ENCODE results near the gene CCDC169.
A peak's percentile ranks its signal among the peaks of the same experiment; 100 is the strongest.

Gene CCDC169

DNA sequence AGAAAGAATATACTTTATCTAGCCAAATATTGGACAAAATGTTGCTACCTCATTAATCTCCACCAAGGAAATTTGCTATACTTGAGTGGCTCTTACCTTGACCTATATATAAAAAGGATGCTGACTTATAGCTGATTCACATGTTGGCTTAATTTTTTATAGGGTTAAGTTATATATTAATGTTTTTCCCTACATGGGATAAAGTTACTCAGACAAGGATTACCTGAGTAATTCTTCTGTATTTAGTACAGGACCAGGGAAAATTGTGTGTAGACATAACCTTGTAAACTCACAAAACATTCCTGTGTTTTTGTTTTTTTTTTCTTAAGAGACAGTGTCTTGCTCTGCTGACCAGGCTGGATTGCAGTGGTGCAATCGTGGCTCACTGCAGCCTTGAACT, 52.6 kb downstream of the CCDC169 start:
- no CpG with 5 or more reads among the region's 1 CpG for WGBS, 2 donors (ENCODE audit: extremely low coverage in 2 of 2, insufficient read length in 2 of 2, insufficient replicate concordance in 1 of 2)
- no peak overlapping the region for H2BK5ac ChIP-seq (ENCODE audit: low read length)
- no peak overlapping the region for H2BK120ac ChIP-seq (ENCODE audit: low read depth, low read length)
- H3K27me3 ChIP-seq (ENCODE audit: control insufficient read depth in 3 of 3, insufficient read depth in 3 of 3, low read depth in 1 of 3, low read length in 3 of 3) = no peaks in the 10 kb centered on the region
- peaks cover 0 to 8% of the 10 kb centered on the region in 2 donors for H3K9me3 ChIP-seq (replicated peaks in 1 of 2; ENCODE audit: control insufficient read depth in 2 of 2, insufficient read depth in 1 of 2, low read depth in 1 of 2, low read length in 2 of 2)
- DNase-seq (ENCODE audit: low spot score) = no peak
- no peak overlapping the region for H3K4me2 ChIP-seq (ENCODE audit: insufficient read depth, low read length, poor library complexity, severe bottlenecking)
- H4K8ac ChIP-seq (ENCODE audit: low read depth, low read length) = no peak overlapping the region
- no peak overlapping the region for H2BK12ac ChIP-seq (ENCODE audit: low read length)
- H3K9ac ChIP-seq (ENCODE audit: low read depth, low read length, poor library complexity) = no peak overlapping the region
- H3K36me3 ChIP-seq (replicated peaks in 1 of 2; ENCODE audit: control insufficient read depth in 2 of 2, insufficient read depth in 2 of 2, low read length in 2 of 2) = peaks cover 0 to 2% of the 10 kb centered on the region in 2 donors
- H2BK15ac ChIP-seq (ENCODE audit: low read length) = no peak overlapping the region
- no peak overlapping the region for H4K91ac ChIP-seq (ENCODE audit: low read depth, low read length, poor library complexity)
- no peak overlapping the region for H3K27ac ChIP-seq (replicated peaks; ENCODE audit: low read length)
- H3K79me1 ChIP-seq (ENCODE audit: low read depth, low read length) = no peaks in the 10 kb centered on the region
- H2AFZ ChIP-seq (ENCODE audit: low read length) = no peak overlapping the region
- no peak overlapping the region for H3K23ac ChIP-seq (ENCODE audit: low read depth, low read length, poor library complexity)
- H2AK5ac ChIP-seq (ENCODE audit: low read depth, low read length) = no peak overlapping the region
- H3K14ac ChIP-seq (ENCODE audit: low read length) = no peak overlapping the region
- no peak overlapping the region for H3K4ac ChIP-seq (ENCODE audit: low read length)
- H3K4me1 ChIP-seq (ENCODE audit: control insufficient read depth in 2 of 2, insufficient read depth in 1 of 2, low read depth in 1 of 2, low read length in 2 of 2) = no peaks in the 10 kb centered on the region
- no peak overlapping the region for H3K4me3 ChIP-seq (ENCODE audit: low read length in 2 of 2)
- H3K18ac ChIP-seq (ENCODE audit: low read length) = no peak overlapping the region

DNA sequence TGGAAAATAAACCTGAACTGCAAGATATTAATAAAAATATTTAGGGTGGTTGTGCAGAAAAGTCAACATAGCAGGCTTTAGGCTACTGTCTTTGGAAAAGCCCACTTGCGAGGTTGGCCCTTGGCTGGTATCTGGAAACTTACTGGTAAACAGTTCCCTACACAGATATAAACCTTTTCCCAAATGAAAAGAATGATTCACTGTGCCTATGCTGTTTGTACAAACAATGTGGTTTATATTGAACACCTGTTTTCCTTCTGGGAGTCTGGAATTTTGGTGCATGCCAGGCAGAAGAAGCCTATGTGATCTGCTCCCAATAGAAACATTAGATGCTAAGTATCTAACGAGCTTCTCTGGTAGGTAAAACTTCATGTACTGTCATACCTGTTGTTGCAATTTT, 53.5 kb downstream of the CCDC169 start:
- H2BK15ac ChIP-seq (ENCODE audit: low read length) = no peak overlapping the region
- H3K23ac ChIP-seq (ENCODE audit: low read depth, low read length, poor library complexity) = no peak overlapping the region
- H2AK5ac ChIP-seq (ENCODE audit: low read depth, low read length) = no peak overlapping the region
- no peak overlapping the region for H3K4me3 ChIP-seq (ENCODE audit: low read length in 2 of 2)
- H2BK5ac ChIP-seq (ENCODE audit: low read length) = no peak overlapping the region
- no peak overlapping the region for H3K9ac ChIP-seq (ENCODE audit: low read depth, low read length, poor library complexity)
- H3K79me1 ChIP-seq (ENCODE audit: low read depth, low read length) = no peaks in the 10 kb centered on the region
- no peak overlapping the region for H3K14ac ChIP-seq (ENCODE audit: low read length)
- no peak overlapping the region for H3K4ac ChIP-seq (ENCODE audit: low read length)
- no peak overlapping the region for H3K27ac ChIP-seq (replicated peaks; ENCODE audit: low read length)
- WGBS, 2 donors (ENCODE audit: extremely low coverage in 2 of 2, insufficient read length in 2 of 2, insufficient replicate concordance in 1 of 2) = no CpG with 5 or more reads among the region's 2 CpGs
- no peak overlapping the region for H3K4me2 ChIP-seq (ENCODE audit: insufficient read depth, low read length, poor library complexity, severe bottlenecking)
- no peak overlapping the region for H4K8ac ChIP-seq (ENCODE audit: low read depth, low read length)
- DNase-seq (ENCODE audit: low spot score) = no peak
- H3K36me3 ChIP-seq (replicated peaks in 1 of 2; ENCODE audit: control insufficient read depth in 2 of 2, insufficient read depth in 2 of 2, low read length in 2 of 2) = peaks cover 0 to 2% of the 10 kb centered on the region in 2 donors
- no peak overlapping the region for H2BK120ac ChIP-seq (ENCODE audit: low read depth, low read length)
- H4K91ac ChIP-seq (ENCODE audit: low read depth, low read length, poor library complexity) = no peak overlapping the region
- H3K27me3 ChIP-seq (ENCODE audit: control insufficient read depth in 3 of 3, insufficient read depth in 3 of 3, low read depth in 1 of 3, low read length in 3 of 3) = no peaks in the 10 kb centered on the region
- peaks cover 0 to 8% of the 10 kb centered on the region in 2 donors for H3K9me3 ChIP-seq (replicated peaks in 1 of 2; ENCODE audit: control insufficient read depth in 2 of 2, insufficient read depth in 1 of 2, low read depth in 1 of 2, low read length in 2 of 2)
- H3K4me1 ChIP-seq (ENCODE audit: control insufficient read depth in 2 of 2, insufficient read depth in 1 of 2, low read depth in 1 of 2, low read length in 2 of 2) = no peaks in the 10 kb centered on the region
- no peak overlapping the region for H2AFZ ChIP-seq (ENCODE audit: low read length)
- no peak overlapping the region for H3K18ac ChIP-seq (ENCODE audit: low read length)
- no peak overlapping the region for H2BK12ac ChIP-seq (ENCODE audit: low read length)

DNA sequence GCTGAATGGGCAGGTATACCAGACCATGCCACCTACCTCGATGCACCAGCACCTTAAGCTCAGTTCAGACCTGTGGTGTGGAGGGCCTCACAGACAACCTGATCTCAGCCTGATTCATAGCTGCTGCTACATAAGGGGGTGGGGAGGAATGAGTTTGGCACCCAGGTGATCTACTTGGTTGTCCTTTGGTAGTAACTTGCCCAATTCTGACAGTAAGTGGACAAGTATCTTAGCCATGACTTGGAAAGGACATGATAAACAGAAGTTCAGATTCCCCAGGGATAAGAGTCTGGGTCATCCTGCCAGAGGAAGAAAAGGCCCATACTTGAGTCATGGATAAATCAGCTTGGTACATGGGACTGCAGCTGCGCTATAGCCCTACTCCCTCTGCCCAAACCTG, 54.9 kb downstream of the CCDC169 start:
- no peak overlapping the region for H2BK12ac ChIP-seq (ENCODE audit: low read length)
- H3K4me2 ChIP-seq (ENCODE audit: insufficient read depth, low read length, poor library complexity, severe bottlenecking) = no peak overlapping the region
- H2BK5ac ChIP-seq (ENCODE audit: low read length) = no peak overlapping the region
- H3K36me3 ChIP-seq (replicated peaks in 1 of 2; ENCODE audit: control insufficient read depth in 2 of 2, insufficient read depth in 2 of 2, low read length in 2 of 2) = peaks cover 0 to 2% of the 10 kb centered on the region in 2 donors
- no peak overlapping the region for H2BK15ac ChIP-seq (ENCODE audit: low read length)
- no peak for DNase-seq (ENCODE audit: low spot score)
- no peak overlapping the region for H3K18ac ChIP-seq (ENCODE audit: low read length)
- H3K4ac ChIP-seq (ENCODE audit: low read length) = no peak overlapping the region
- H4K91ac ChIP-seq (ENCODE audit: low read depth, low read length, poor library complexity) = no peak overlapping the region
- H3K4me3 ChIP-seq (ENCODE audit: low read length in 2 of 2) = no peak overlapping the region
- H3K27ac ChIP-seq (replicated peaks; ENCODE audit: low read length) = no peak overlapping the region
- H3K4me1 ChIP-seq (ENCODE audit: control insufficient read depth in 2 of 2, insufficient read depth in 1 of 2, low read depth in 1 of 2, low read length in 2 of 2) = no peaks in the 10 kb centered on the region
- WGBS, 2 donors (ENCODE audit: extremely low coverage in 2 of 2, insufficient read length in 2 of 2, insufficient replicate concordance in 1 of 2) = no CpG with 5 or more reads among the region's 2 CpGs
- peaks cover 0 to 8% of the 10 kb centered on the region in 2 donors for H3K9me3 ChIP-seq (replicated peaks in 1 of 2; ENCODE audit: control insufficient read depth in 2 of 2, insufficient read depth in 1 of 2, low read depth in 1 of 2, low read length in 2 of 2)
- H2BK120ac ChIP-seq (ENCODE audit: low read depth, low read length) = no peak overlapping the region
- H3K9ac ChIP-seq (ENCODE audit: low read depth, low read length, poor library complexity) = no peak overlapping the region
- no peak overlapping the region for H4K8ac ChIP-seq (ENCODE audit: low read depth, low read length)
- no peaks in the 10 kb centered on the region for H3K27me3 ChIP-seq (ENCODE audit: control insufficient read depth in 3 of 3, insufficient read depth in 3 of 3, low read depth in 1 of 3, low read length in 3 of 3)
- H2AK5ac ChIP-seq (ENCODE audit: low read depth, low read length) = no peak overlapping the region
- H3K14ac ChIP-seq (ENCODE audit: low read length) = peak overlapping the region; percentile 75
- no peaks in the 10 kb centered on the region for H3K79me1 ChIP-seq (ENCODE audit: low read depth, low read length)
- H3K23ac ChIP-seq (ENCODE audit: low read depth, low read length, poor library complexity) = no peak overlapping the region
- H2AFZ ChIP-seq (ENCODE audit: low read length) = no peak overlapping the region

DNA sequence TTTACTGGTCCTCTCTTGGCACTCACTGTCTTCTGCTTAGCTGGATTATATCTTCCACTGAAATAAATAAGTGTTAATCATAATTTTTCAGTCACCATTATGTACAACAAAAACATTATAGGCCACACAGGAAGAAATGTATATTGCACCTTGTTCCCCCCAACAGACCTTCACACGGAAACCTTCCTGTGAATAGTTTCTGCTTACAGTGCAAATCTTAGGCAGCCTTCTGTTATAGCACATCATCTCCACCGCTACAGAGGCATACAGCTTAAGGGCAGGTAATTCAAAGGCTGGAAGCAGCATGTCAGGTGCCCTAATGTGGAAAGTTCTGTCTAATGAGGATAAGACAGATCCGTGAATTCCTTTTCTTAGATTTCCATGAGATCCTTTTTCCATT, 66.4 kb downstream of the CCDC169 start:
- H2AFZ ChIP-seq (ENCODE audit: low read length) = no peak overlapping the region
- no peak overlapping the region for H3K27ac ChIP-seq (replicated peaks; ENCODE audit: low read length)
- peaks cover 0 to 1% of the 10 kb centered on the region in 2 donors for H3K36me3 ChIP-seq (replicated peaks in 1 of 2; ENCODE audit: control insufficient read depth in 2 of 2, insufficient read depth in 2 of 2, low read length in 2 of 2)
- no peak overlapping the region for H2BK5ac ChIP-seq (ENCODE audit: low read length)
- no peak overlapping the region for H3K23ac ChIP-seq (ENCODE audit: low read depth, low read length, poor library complexity)
- no peak overlapping the region for H2AK5ac ChIP-seq (ENCODE audit: low read depth, low read length)
- H3K18ac ChIP-seq (ENCODE audit: low read length) = no peak overlapping the region
- H3K4me3 ChIP-seq (ENCODE audit: low read length in 2 of 2) = no peak overlapping the region
- H3K9ac ChIP-seq (ENCODE audit: low read depth, low read length, poor library complexity) = no peak overlapping the region
- H3K79me1 ChIP-seq (ENCODE audit: low read depth, low read length) = no peaks in the 10 kb centered on the region
- no peaks in the 10 kb centered on the region for H3K27me3 ChIP-seq (ENCODE audit: control insufficient read depth in 3 of 3, insufficient read depth in 3 of 3, low read depth in 1 of 3, low read length in 3 of 3)
- H2BK12ac ChIP-seq (ENCODE audit: low read length) = no peak overlapping the region
- no peak overlapping the region for H3K14ac ChIP-seq (ENCODE audit: low read length)
- H4K8ac ChIP-seq (ENCODE audit: low read depth, low read length) = no peak overlapping the region
- no peaks in the 10 kb centered on the region for H3K4me1 ChIP-seq (ENCODE audit: control insufficient read depth in 2 of 2, insufficient read depth in 1 of 2, low read depth in 1 of 2, low read length in 2 of 2)
- H4K91ac ChIP-seq (ENCODE audit: low read depth, low read length, poor library complexity) = no peak overlapping the region
- H2BK120ac ChIP-seq (ENCODE audit: low read depth, low read length) = no peak overlapping the region
- H2BK15ac ChIP-seq (ENCODE audit: low read length) = no peak overlapping the region
- peaks cover 0 to 5% of the 10 kb centered on the region in 2 donors for H3K9me3 ChIP-seq (replicated peaks in 1 of 2; ENCODE audit: control insufficient read depth in 2 of 2, insufficient read depth in 1 of 2, low read depth in 1 of 2, low read length in 2 of 2)
- DNase-seq (ENCODE audit: low spot score) = no peak
- H3K4ac ChIP-seq (ENCODE audit: low read length) = no peak overlapping the region
- WGBS, 2 donors (ENCODE audit: extremely low coverage in 2 of 2, insufficient read length in 2 of 2, insufficient replicate concordance in 1 of 2) = no CpG with 5 or more reads among the region's 3 CpGs
- H3K4me2 ChIP-seq (ENCODE audit: insufficient read depth, low read length, poor library complexity, severe bottlenecking) = no peak overlapping the region

Data from neuronal stem cell (in vitro differentiated cells).